HG03103 (cell line): ENCODE results near the gene HIKESHI.

Experiments
- ATAC-seq: cut with Tn5 transposase; IDR thresholded peaks from one replicate; pipeline ENCODE4 v1.9.1; 2021; ENCODE audit warnings: low read depth; ENCODE audit not compliant: unreplicated experiment

HIKESHI gene

GRCh38 chr11:86372041-86372440 is 70.0 kb downstream of the HIKESHI start:
- no peak for ATAC-seq

GRCh38 chr11:86372586-86372985 is 70.5 kb downstream of the HIKESHI start:
- ATAC-seq = no peak

GRCh38 chr11:86374069-86374468 is 72.0 kb downstream of the HIKESHI start:
- ATAC-seq = no peak

GRCh38 chr11:86374586-86374985 is 72.5 kb downstream of the HIKESHI start, which contains the start of gene CCDC81:
TSS of gene CCDC81 (plus strand) at chr11:86374887. CDS start at chr11:86375164, 277 bp downstream.
- ATAC-seq = no peak

GRCh38 chr11:86377972-86378371 is 75.9 kb downstream of the HIKESHI start:
- ATAC-seq = no peak

- ATAC-seq = no peak
Measured at GRCh38 chr11:86380295-86381059, 78.4 kb downstream of the HIKESHI start.

GRCh38 chr11:86383041-86383955 is 81.3 kb downstream of the HIKESHI start:
- no peak for ATAC-seq

GRCh38 chr11:86386283-86386682 is 84.2 kb downstream of the HIKESHI start:
- no peak for ATAC-seq

- no peak for ATAC-seq
Measured at GRCh38 chr11:86386746-86387145, 84.7 kb downstream of the HIKESHI start.

GRCh38 chr11:86388198-86388597 is 86.2 kb downstream of the HIKESHI start:
- ATAC-seq = no peak

GRCh38 chr11:86390487-86390886 is 88.4 kb downstream of the HIKESHI start:
- ATAC-seq = no peak

- ATAC-seq = no peak
Measured at GRCh38 chr11:86395061-86395551, 93.1 kb downstream of the HIKESHI start.
